Breast epithelium (tissue), 4 donors: ENCODE measurements around the gene INVS. TPM values are rescaled to one million over a fixed set of nuclear protein-coding genes. Genes with fewer than 3 reads are reported as not detected.

Source experiments
- DNase-seq, 2 donors: peaks; one replicate each; pipeline ENCODE4 v3.0.0-alpha.2; 2019; ENCODE audit warnings: low spot score in 2 of 2
- H3K27ac ChIP-seq, 2 donors: fragments of 200-600 bp; sonication (generic) in 1 of 2; one replicate each; pipeline ENCODE4 v1.5.1; 2016 to 2019; ENCODE audit warnings: mild to moderate bottlenecking in 1 of 2
- H3K27me3 ChIP-seq, 2 donors: fragments of 200-600 bp; sonication (generic) in 1 of 2; one replicate each; pipeline versions ENCODE4 v1.5.1 to v1.6.0; 2017 to 2019; ENCODE audit warnings: control low read depth in 1 of 2, mild to moderate bottlenecking in 1 of 2
- H3K36me3 ChIP-seq: fragments of 200-600 bp; one replicate; pipeline ENCODE4 v1.5.1; 2019
- H3K4me1 ChIP-seq, 2 donors: fragments of 200-600 bp; sonication (generic); one replicate each; pipeline ENCODE4 v1.5.1; 2016 to 2019; ENCODE audit warnings: control low read depth in 1 of 2
- H3K4me3 ChIP-seq, 3 donors: fragments of 200-600 bp; sonication (generic); 1 replicate in 2 of 3; 2 replicates in 1 of 3; pipeline ENCODE4 v1.5.1; 2016 to 2019; ENCODE audit warnings: mild to moderate bottlenecking in 3 of 3, moderate library complexity in 2 of 3
- H3K9me3 ChIP-seq, 2 donors: fragments of 200-600 bp; sonication (generic) in 1 of 2; one replicate each; pipeline ENCODE4 v1.5.1; 2016 to 2019; ENCODE audit warnings: control low read depth in 1 of 2
- CTCF ChIP-seq, 3 donors: fragments of 450-650 bp; IDR thresholded peaks; one replicate each; pipeline ENCODE4 v1.5.1; 2016 to 2017; ENCODE audit warnings: antibody characterized with exemption in 3 of 3, mild to moderate bottlenecking in 3 of 3, moderate library complexity in 3 of 3
- POLR2A ChIP-seq: fragments of 450-650 bp; IDR thresholded peaks from one replicate; pipeline ENCODE4 v1.6.1; 2016; ENCODE audit warnings: antibody characterized with exemption, mild to moderate bottlenecking, moderate library complexity
- POLR2AphosphoS5 ChIP-seq, 3 donors: sonication (generic); formaldehyde crosslinking; IDR thresholded peaks; one replicate each; pipeline ENCODE4 v1.6.1; 2017; ENCODE audit warnings: antibody characterized with exemption in 3 of 3
- intact Hi-C: fragments of 100-400 bp; cut with DNase I; formaldehyde crosslinking; loops from one replicate; pipeline ENCODE4 v1.15.1; 2023; ENCODE audit warnings: low total_unique reads
- total RNA-seq, 3 donors: library from RNA; depleted of rRNA; stranded (reverse); fragments of >200 nt; gene quantifications; one replicate each; pipeline ENCODE4 v1.1.0, GENCODE V29; 2016

Gene INVS
- total RNA-seq, 3 donors from 2014 or later, result 30.7 to 36.0 (median 34.7) TPM

- H3K27ac ChIP-seq, result no peak overlapping the region
- no peaks in the 10 kb centered on the region for H3K4me1 ChIP-seq
- no peak for DNase-seq
- H3K36me3 ChIP-seq, result no peaks in the 10 kb centered on the region
- TF ChIP-seq POLR2AphosphoS5 (IDR thresholded peaks at IDR 0.05) (no peak), POLR2A (no peak), CTCF (IDR thresholded peaks at IDR 0.05) (no peak)
- no peaks in the 10 kb centered on the region for H3K9me3 ChIP-seq
- no peak overlapping the region for H3K4me3 ChIP-seq
- no peaks in the 10 kb centered on the region for H3K27me3 ChIP-seq
- intact Hi-C loops, result no loop called here
Measured at GRCh38 chr9:100112677-100113336, 13.8 kb downstream of the INVS start.

DNA sequence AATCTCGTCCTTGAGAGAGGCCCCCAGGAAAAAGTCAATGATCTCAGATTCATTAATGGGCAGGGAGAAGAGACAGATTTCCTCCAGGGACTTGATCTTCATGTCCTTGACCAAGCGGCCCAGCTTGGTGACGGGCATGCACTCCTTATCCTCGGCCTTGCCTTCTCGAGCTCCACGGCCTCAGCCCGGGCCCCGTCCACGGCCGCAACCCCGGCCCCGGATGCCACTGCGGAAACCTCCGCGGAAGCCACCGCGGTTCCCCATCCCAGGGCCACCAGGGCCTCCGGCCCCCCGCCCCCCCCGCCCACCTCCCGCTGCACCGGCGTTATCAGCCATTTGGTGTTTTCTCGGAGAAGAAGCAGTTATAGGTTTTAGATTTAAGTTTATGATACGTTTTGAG, 18.3 kb downstream of the INVS start:
- H3K4me3 ChIP-seq, result no peak overlapping the region
- DNase-seq, result no peak
- H3K9me3 ChIP-seq, result no peaks in the 10 kb centered on the region
- TF ChIP-seq POLR2AphosphoS5 (IDR thresholded peaks at IDR 0.05) (no peak), POLR2A (no peak), CTCF (IDR thresholded peaks at IDR 0.05) (no peak)
- no peaks in the 10 kb centered on the region for H3K4me1 ChIP-seq
- H3K36me3 ChIP-seq, result no peaks in the 10 kb centered on the region
- intact Hi-C loops, result no loop called here
- no peaks in the 10 kb centered on the region for H3K27me3 ChIP-seq
- no peak overlapping the region for H3K27ac ChIP-seq

- no peaks in the 10 kb centered on the region for H3K4me1 ChIP-seq
- no peak for DNase-seq
- no peaks in the 10 kb centered on the region for H3K36me3 ChIP-seq
- no peak for TF ChIP-seq POLR2A
- no peak for TF ChIP-seq CTCF (IDR thresholded peaks at IDR 0.05)
- no peak for TF ChIP-seq POLR2AphosphoS5 (IDR thresholded peaks at IDR 0.05)
- no peaks in the 10 kb centered on the region for H3K27me3 ChIP-seq
- H3K9me3 ChIP-seq, result no peaks in the 10 kb centered on the region
- intact Hi-C loops, result no loop called here
- no peak overlapping the region for H3K27ac ChIP-seq
- no peak overlapping the region for H3K4me3 ChIP-seq
Measured at GRCh38 chr9:100120286-100120685, 21.2 kb downstream of the INVS start.

DNA sequence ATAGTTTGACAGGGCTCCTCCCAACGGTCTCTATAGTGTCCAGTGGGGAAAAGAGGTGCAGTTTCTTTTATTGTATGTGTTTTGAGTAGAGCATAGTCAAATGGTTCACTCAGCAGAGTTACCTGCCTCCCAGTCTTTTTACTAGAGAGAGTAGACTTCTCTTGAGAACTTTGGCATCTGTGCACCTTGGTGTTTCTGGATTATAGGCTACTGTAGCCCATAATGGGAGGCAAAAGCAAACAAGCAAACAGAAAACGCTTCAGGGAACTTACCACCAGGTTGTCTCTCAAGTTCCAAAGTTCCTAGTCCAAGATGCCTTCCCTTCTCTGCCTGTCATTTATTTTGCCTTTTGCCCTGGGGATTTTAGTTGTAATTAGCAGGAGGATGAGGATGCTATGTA, 26.2 kb downstream of the INVS start:
- Histone ChIP-seq H3K4me1 (no peaks in the 10 kb centered on the region), H3K4me3 (no peak overlapping the region), H3K27me3 (no peaks in the 10 kb centered on the region), H3K9me3 (no peaks in the 10 kb centered on the region), H3K27ac (no peak overlapping the region), H3K36me3 (no peaks in the 10 kb centered on the region)
- intact Hi-C loops, result no loop called here
- DNase-seq, result no peak
- TF ChIP-seq POLR2AphosphoS5 (IDR thresholded peaks at IDR 0.05) (no peak), POLR2A (no peak), CTCF (IDR thresholded peaks at IDR 0.05) (no peak)

- H3K27ac ChIP-seq, result no peak overlapping the region
- intact Hi-C loops, result no loop called here
- TF ChIP-seq POLR2A (no peak), POLR2AphosphoS5 (IDR thresholded peaks at IDR 0.05) (no peak), CTCF (IDR thresholded peaks at IDR 0.05) (no peak)
Measured at GRCh38 chr9:100125910-100126309, 26.9 kb downstream of the INVS start.

More at GRCh38 chr9:100125910-100126309, 26.9 kb downstream of the INVS start:
- H3K4me3 ChIP-seq, result no peak overlapping the region
- DNase-seq, result no peak
- no peaks in the 10 kb centered on the region for H3K4me1 ChIP-seq
- H3K27me3 ChIP-seq, result no peaks in the 10 kb centered on the region
- H3K9me3 ChIP-seq, result no peaks in the 10 kb centered on the region
- no peaks in the 10 kb centered on the region for H3K36me3 ChIP-seq
